HL-60 (cell line): Measurements from ENCODE around the gene NELFB.

ENCODE experiments used
- DNase-seq, 2 experiments: peaks; one replicate each; pipeline ENCODE4 v3.0.0-alpha.2; 2010 to 2020; ENCODE audit warnings: low read depth in 1 of 2, low spot score in 1 of 2
- H3K27ac ChIP-seq: fragments of 250-450 bp; sonication (Bioruptor Pico); replicated peaks from 2 replicates; pipeline ENCODE4 v1.5.1; 2020; ENCODE audit warnings: mild to moderate bottlenecking, moderate library complexity
- H3K27me3 ChIP-seq: fragments of 250-450 bp; sonication (Bioruptor Pico); 2 replicates; pipeline ENCODE4 v1.5.1; 2021; ENCODE audit warnings: mild to moderate bottlenecking, moderate library complexity; ENCODE audit not compliant: insufficient read depth, poor library complexity, severe bottlenecking
- H3K4me3 ChIP-seq: replicated peaks from 2 replicates; pipeline ENCODE4 v1.5.1; 2011; ENCODE audit warnings: mild to moderate bottlenecking, control low read depth, low read length; ENCODE audit not compliant: insufficient read depth
- CTCF ChIP-seq: IDR thresholded peaks from one replicate; pipeline ENCODE4 v1.5.1; 2011; ENCODE audit warnings: low read length, control low read depth, inconsistent platforms; ENCODE audit not compliant: insufficient read depth
- GABPA ChIP-seq: IDR thresholded peaks from 2 replicates; pipeline ENCODE4 v1.6.1; 2012; ENCODE audit warnings: low read depth
- POLR2AphosphoS5 ChIP-seq: IDR thresholded peaks from 2 replicates; pipeline ENCODE4 v1.6.1; 2012; ENCODE audit warnings: low read depth
- REST ChIP-seq: IDR thresholded peaks from 2 replicates; pipeline ENCODE4 v1.6.1; 2012; ENCODE audit warnings: low read depth; ENCODE audit not compliant: insufficient replicate concordance
- SPI1 ChIP-seq: IDR thresholded peaks from 2 replicates; pipeline ENCODE4 v1.6.1; 2012; ENCODE audit warnings: low read depth, mild to moderate bottlenecking, borderline replicate concordance

NELFB gene

GRCh38 chr9:137247135-137247915 lies 7.8 kb upstream of the NELFB start:
- Histone ChIP-seq H3K27ac (no peak overlapping the region), H3K27me3 (no peaks in the 10 kb centered on the region), H3K4me3 (no peak overlapping the region)
- TF ChIP-seq SPI1: no peak
- no peak for TF ChIP-seq POLR2AphosphoS5
- TF ChIP-seq CTCF: no peak
- no peak for TF ChIP-seq GABPA
- no peak for TF ChIP-seq REST
- no peak for DNase-seq

- H3K27ac ChIP-seq: no peak overlapping the region
- H3K4me3 ChIP-seq: no peak overlapping the region
- TF ChIP-seq POLR2AphosphoS5: no peak
- TF ChIP-seq CTCF: no peak
- TF ChIP-seq SPI1: no peak
- TF ChIP-seq GABPA: no peak
- TF ChIP-seq REST: no peak
- H3K27me3 ChIP-seq: no peaks in the 10 kb centered on the region
- no peak for DNase-seq
Observed at GRCh38 chr9:137247916-137248175, 7.3 kb upstream of the NELFB start.

- TF ChIP-seq GABPA (no peak), REST (no peak), POLR2AphosphoS5 (no peak)
- no peak for DNase-seq
- H3K27ac ChIP-seq: no peak overlapping the region
Observed at GRCh38 chr9:137250329-137251193, 4.6 kb upstream of the NELFB start.

More at GRCh38 chr9:137250329-137251193, 4.6 kb upstream of the NELFB start:
- Histone ChIP-seq H3K4me3 (no peak overlapping the region), H3K27me3 (no peaks in the 10 kb centered on the region)
